Stimulated activated CD8-positive, alpha-beta memory T cell treated with anti-CD3 and anti-CD28 coated beads, Interleukin-7, amount 100 ng/mL, for 1 hour (primary cell): ENCODE measurements around the gene ZBTB26.
"Not testable (repeated sequence)": the region's sequence is repeated elsewhere in the genome, so short reads cannot be mapped to it uniquely, and the experiment has no call there.

Experiments
- DNase-seq, 2 donors: peaks; one replicate each; pipeline ENCODE4 v3.0.0-alpha.2; 2020; ENCODE audit warnings: low read depth in 2 of 2

Gene ZBTB26

GRCh38 chr9:122923947-122924346 lies 7.4 kb downstream of the ZBTB26 start:
- DNase-seq, result no peak

- no peak for DNase-seq
These were observed 8.6 kb downstream of the ZBTB26 start for GRCh38 chr9:122922713-122923112.

GRCh38 chr9:122918310-122918709 lies 13.0 kb downstream of the ZBTB26 start:
- no peak for DNase-seq

GRCh38 chr9:122912964-122913673 lies 18.2 kb downstream of the ZBTB26 start, which contains the start of gene ZBTB6:
TSS of gene ZBTB6 (minus strand) at chr9:122913323. CDS start at chr9:122912072, 1,251 bp downstream.
- DNase-seq, result peak; percentile 23 to 26

GRCh38 chr9:122912671-122912963 lies 18.7 kb downstream of the ZBTB26 start:
- DNase-seq, result no peak

- not testable (repeated sequence) for DNase-seq
These were observed 25.2 kb downstream of the ZBTB26 start for GRCh38 chr9:122906122-122906521.

- peak; percentile 88 to 92 for DNase-seq
These were observed 26.2 kb downstream of the ZBTB26 start, which contains the start of gene RC3H2 for GRCh38 chr9:122904823-122905710. TSS of gene RC3H2 (minus strand) at chr9:122905359. CDS start at chr9:122897509, 7,850 bp downstream.

- no peak for DNase-seq
These were observed 26.9 kb downstream of the ZBTB26 start for GRCh38 chr9:122904466-122904822.

- no peak for DNase-seq
These were observed 30.5 kb downstream of the ZBTB26 start for GRCh38 chr9:122900791-122901190.

- no peak for DNase-seq
These were observed 33.3 kb downstream of the ZBTB26 start for GRCh38 chr9:122897969-122898368.

- DNase-seq, result no peak
These were observed 42.8 kb downstream of the ZBTB26 start for GRCh38 chr9:122888480-122888879.

GRCh38 chr9:122883125-122883524 lies 48.2 kb downstream of the ZBTB26 start:
- DNase-seq, result no peak

GRCh38 chr9:122879443-122879842 lies 51.9 kb downstream of the ZBTB26 start:
- no peak for DNase-seq

- no peak for DNase-seq
These were observed 55.8 kb downstream of the ZBTB26 start for GRCh38 chr9:122875523-122875922.

GRCh38 chr9:122867276-122867675 lies 64.0 kb downstream of the ZBTB26 start:
- DNase-seq, result not testable (repeated sequence)

GRCh38 chr9:122866079-122866478 lies 65.2 kb downstream of the ZBTB26 start:
- no peak for DNase-seq
